GM19395 (cell line): ENCODE measurements around the gene ERP29.
A peak's percentile ranks its signal among the peaks of the same experiment; 100 is the strongest.
"Not testable (repeated sequence)": the region's sequence is repeated elsewhere in the genome, so short reads cannot be mapped to it uniquely, and the experiment has no call there.

Experiments used
- ATAC-seq: cut with Tn5 transposase; IDR thresholded peaks from one replicate; pipeline ENCODE4 v1.9.1; 2021; ENCODE audit warnings: mild to moderate bottlenecking, moderate library complexity; ENCODE audit not compliant: unreplicated experiment

ERP29 gene

GRCh38 chr12:112000820-112001219, 12.4 kb upstream of the ERP29 start:
- ATAC-seq: no peak

- no peak for ATAC-seq
These were observed 11.7 kb upstream of the ERP29 start for GRCh38 chr12:112001576-112001975.

- ATAC-seq: no peak
These were observed 9.2 kb upstream of the ERP29 start for GRCh38 chr12:112004041-112004440.

- ATAC-seq: no peak
These were observed 7.5 kb upstream of the ERP29 start for GRCh38 chr12:112005419-112006395.

- ATAC-seq: no peak
These were observed 5.3 kb upstream of the ERP29 start for GRCh38 chr12:112007945-112008344.

- ATAC-seq: no peak
These were observed 4.3 kb upstream of the ERP29 start for GRCh38 chr12:112008918-112009317.

GRCh38 chr12:112009596-112009995, 3.6 kb upstream of the ERP29 start:
- not testable (repeated sequence) for ATAC-seq

- no peak for ATAC-seq
These were observed 2.5 kb upstream of the ERP29 start for GRCh38 chr12:112010415-112011344.

GRCh38 chr12:112011685-112012084, 1.5 kb upstream of the ERP29 start:
- ATAC-seq: no peak

- ATAC-seq: peak; percentile 38
These were observed 576 bp downstream of the ERP29 start for GRCh38 chr12:112013601-112014402.

GRCh38 chr12:112015938-112016337, 2.7 kb downstream of the ERP29 start:
- ATAC-seq: no peak

GRCh38 chr12:112017041-112017440, 3.8 kb downstream of the ERP29 start:
- no peak for ATAC-seq

- ATAC-seq: no peak
These were observed 5.5 kb downstream of the ERP29 start for GRCh38 chr12:112018571-112019237.

GRCh38 chr12:112020947-112021457, 7.8 kb downstream of the ERP29 start:
- no peak for ATAC-seq

GRCh38 chr12:112022241-112023016, 9.2 kb downstream of the ERP29 start:
- ATAC-seq: no peak

- no peak for ATAC-seq
These were observed 10.7 kb downstream of the ERP29 start for GRCh38 chr12:112023759-112024396.

GRCh38 chr12:112025808-112026375, 12.7 kb downstream of the ERP29 start:
- ATAC-seq: no peak

GRCh38 chr12:112029301-112029700, 16.1 kb downstream of the ERP29 start:
- ATAC-seq: no peak
